A549 treated with Hydrocortisone at 1 μM for 4 hours (cell line): ENCODE measurements around the gene STK11. TPM values are rescaled to one million over a fixed set of nuclear protein-coding genes. Genes with fewer than 3 reads are reported as not detected.

Source experiments
- total RNA-seq: library from RNA; stranded (reverse); fragments of 200-300 nt; extraction: Qiagen RNA extraction; gene quantifications from 5 replicates; pipeline ENCODE4 v1.2.3, GENCODE V29; 2022

The STK11 gene, protein sequence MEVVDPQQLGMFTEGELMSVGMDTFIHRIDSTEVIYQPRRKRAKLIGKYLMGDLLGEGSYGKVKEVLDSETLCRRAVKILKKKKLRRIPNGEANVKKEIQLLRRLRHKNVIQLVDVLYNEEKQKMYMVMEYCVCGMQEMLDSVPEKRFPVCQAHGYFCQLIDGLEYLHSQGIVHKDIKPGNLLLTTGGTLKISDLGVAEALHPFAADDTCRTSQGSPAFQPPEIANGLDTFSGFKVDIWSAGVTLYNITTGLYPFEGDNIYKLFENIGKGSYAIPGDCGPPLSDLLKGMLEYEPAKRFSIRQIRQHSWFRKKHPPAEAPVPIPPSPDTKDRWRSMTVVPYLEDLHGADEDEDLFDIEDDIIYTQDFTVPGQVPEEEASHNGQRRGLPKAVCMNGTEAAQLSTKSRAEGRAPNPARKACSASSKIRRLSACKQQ
- total RNA-seq: 34.1 to 37.9 TPM (median 35.8 TPM) in 5 replicates

DNA sequence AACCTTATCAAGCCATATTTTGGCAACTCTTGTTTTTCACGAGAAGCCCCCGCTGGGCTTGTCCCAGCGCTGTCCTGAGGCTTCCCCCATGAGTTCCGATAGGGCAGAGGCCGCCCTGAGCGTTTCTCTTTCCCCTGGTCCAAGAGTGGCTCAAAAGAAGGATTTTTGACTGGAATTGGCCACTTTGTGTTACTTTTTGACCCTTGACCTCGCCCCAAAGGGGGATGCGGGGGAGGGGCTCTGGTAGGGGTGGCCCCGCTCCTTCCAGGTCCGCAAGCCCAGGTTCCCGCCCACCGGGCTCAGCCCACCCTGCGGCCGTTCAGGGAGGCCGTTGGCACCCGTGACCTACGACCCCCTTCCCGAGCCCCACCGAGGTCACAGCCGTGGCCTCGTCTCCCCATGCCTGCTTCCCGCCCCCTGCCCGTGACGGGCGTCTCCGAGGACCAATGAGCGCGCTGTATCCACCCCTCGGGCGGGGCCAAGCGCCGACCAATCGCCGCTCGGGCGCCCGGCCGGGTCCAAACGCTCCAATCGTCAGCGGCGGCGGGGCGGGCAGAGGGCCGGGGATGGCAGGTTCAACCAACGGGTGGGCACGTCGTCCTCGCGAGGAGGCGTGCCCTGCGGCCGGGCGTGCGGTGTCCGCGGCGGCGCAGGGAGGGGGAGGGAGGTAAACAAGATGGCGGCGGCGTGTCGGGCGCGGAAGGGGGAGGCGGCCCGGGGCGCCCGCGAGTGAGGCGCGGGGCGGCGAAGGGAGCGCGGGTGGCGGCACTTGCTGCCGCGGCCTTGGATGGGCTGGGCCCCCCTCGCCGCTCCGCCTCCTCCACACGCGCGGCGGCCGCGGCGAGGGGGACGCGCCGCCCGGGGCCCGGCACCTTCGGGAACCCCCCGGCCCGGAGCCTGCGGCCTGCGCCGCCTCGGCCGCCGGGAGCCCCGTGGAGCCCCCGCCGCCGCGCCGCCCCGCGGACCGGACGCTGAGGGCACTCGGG, at the start of gene STK11:
TSS of gene STK11 (plus strand) at position 665 of the 986 bp plus-strand sequence. CDS start 1,136 bp downstream, outside the sequence.

DNA sequence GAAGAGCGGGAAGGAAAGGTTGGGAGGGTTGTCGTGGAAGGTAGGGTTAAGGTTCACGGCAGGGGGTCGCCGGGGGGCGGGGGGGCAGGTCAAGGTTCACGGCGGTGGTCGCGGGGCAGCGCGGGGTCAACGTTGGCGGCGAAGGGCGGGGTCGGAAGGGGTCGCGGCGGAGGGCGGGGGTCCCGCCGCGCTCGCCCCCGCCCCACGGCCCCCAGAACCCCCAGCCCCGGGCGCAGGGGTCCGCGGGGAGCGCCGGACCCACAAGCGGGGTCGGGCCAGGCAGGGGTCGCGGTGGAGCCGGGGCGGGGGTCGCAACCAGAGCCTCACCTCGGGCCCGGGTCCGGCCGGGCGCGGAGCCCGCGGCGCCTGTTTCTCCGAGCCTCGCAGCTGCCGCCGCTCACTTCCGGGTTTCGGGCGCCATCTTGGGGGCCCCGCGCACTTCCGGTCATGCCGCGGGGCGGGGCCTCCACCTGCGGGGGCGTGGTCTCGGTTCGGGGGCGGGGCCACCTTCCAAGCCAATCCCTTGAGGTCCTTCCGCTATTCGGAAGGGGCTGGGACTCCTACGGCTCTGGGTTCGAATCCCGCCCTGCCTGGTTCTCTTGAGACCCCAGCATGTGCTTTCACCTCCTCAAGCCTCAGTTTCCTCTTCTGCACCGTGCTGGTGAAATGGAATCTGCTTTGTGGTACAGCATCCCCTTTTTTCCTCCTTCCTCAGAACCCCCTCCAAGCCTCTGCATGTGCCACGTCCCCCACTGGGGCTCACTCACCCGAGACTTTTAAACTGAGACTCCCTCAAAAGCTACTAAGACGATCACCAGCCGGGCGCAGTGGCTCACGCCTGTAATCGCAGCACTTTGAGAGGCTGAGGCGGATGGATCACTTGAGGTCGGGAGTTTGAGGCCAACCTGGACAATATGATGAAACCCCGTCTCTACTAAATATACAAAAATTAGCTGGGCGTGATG, 31.5 kb upstream of the STK11 start, which contains the start of gene SBNO2:
TSS of gene SBNO2 (minus strand) at position 424 of the 965 bp plus-strand sequence. CDS start 19,992 bp downstream, outside the sequence.

DNA sequence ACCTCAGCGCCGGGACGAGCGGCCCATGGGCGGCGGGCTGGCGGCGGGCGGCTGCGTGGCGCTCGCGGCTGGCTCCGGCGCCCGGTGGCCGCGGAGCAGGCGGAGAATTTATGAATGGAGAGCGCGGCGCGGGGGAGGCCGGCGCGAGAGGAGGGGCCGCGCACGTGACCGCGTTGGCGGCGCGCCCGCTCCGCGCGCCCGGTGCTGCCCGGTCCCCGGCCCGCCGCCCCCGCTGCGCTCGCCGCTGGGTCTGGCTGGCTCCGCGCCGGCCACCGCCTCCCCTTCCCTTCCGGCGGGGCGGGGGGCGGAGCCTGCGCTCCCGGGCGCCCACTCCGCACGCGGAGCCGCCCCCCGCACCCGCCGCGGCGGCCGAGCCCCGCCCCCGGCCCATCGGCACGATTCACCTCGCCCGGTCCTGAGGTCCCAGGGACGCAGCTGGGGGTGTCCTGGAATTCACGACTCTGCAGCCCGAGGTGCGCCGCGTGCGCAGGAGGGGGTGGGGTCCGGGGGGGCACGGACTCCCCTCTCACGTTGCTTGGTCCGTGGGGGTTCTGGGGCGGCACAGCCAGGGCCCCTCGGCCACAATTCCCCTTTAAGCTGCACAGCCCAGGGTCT, 32.3 kb downstream of the STK11 start, which contains the start of gene CBARP:
TSS of gene CBARP (minus strand) at position 252 of the 615 bp plus-strand sequence. CDS start 1,905 bp downstream, outside the sequence.

DNA sequence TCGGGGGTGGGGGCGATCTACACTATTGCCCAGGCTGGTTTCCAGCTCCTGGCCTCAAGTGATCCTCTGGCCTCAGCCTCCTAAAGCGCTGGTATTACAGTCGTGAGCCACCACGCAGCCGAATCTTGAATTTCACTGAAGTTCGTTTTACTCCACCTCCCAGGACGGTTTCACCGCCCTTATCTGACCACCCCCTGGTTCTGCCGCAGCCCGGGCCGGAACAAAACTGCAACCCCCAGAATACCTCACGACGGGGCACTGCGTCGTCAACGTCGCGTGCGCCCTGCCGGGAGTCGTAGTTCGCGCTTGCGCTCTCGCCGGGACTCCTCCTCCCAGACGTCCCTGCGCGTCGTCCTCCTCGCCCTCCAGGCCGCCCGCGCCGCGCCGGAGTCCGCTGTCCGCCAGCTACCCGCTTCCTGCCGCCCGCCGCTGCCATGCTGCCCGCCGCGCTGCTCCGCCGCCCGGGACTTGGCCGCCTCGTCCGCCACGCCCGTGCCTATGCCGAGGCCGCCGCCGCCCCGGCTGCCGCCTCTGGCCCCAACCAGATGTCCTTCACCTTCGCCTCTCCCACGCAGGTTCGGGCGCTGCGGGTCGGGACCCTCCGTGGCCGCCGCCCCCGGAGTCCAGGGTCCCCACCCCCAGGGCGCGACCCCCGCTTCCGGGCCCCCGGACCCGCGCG, 36.0 kb downstream of the STK11 start, which contains the start of gene ATP5F1D:
TSS of gene ATP5F1D (plus strand) at position 335 of the 679 bp plus-strand sequence. CDS start at position 435, 100 bp downstream.

DNA sequence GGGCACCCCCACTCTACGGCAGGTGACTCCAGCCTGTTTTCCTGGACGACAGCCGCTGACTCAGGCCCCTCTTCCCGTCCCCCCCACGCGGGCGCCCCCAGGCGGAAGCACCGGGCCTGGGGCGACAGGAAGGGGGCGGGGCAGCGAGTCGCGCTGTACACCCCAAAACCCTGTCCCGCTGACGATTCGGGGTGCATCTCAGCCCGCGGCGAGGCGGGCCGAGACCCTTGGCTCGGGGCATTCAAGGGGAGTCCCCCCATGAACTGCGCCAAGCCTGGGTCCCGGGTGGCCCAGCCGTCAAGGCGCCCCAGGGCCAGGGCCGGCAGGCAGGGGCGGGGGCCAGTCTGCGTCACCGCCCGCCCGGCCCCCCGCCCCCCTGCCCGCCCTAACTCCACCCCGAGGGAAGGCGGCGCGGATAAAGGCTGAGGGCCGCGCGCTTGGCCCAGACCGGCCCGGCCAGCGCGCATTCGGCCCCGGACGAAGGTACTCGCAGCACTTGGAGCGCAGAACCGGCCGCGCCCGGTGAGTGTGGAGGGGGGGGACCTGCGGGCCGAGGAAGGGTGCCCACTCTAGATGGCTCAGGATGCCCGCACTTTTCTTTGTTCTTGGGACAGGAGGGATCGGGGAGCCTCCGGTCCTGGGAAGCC, 42.7 kb downstream of the STK11 start, which contains the start of gene MIDN:
TSS of gene MIDN (plus strand) at position 445 of the 647 bp plus-strand sequence. CDS start 1,714 bp downstream, outside the sequence.

DNA sequence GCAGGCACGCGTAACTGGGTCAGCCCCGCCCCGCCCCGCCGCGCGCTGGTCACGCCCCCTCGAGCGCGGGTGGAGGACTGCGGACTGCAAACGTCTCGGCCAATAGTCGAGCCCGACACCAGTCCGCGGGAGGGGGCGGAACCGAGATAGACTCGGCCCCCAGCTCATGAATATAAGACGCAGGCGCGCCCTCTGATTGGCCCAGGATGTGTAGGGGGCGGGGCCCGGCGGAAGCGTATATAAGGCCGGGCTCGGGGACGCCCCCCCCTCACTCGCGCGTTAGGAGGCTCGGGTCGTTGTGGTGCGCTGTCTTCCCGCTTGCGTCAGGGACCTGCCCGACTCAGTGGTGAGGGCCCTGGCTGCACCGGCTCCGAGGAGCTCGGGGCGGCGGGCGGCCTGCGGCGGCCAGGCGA, 63.5 kb downstream of the STK11 start, which contains the start of gene CIRBP:
TSS of gene CIRBP (plus strand) at position 268 of the 413 bp plus-strand sequence. CDS start 1,602 bp downstream, outside the sequence.

DNA sequence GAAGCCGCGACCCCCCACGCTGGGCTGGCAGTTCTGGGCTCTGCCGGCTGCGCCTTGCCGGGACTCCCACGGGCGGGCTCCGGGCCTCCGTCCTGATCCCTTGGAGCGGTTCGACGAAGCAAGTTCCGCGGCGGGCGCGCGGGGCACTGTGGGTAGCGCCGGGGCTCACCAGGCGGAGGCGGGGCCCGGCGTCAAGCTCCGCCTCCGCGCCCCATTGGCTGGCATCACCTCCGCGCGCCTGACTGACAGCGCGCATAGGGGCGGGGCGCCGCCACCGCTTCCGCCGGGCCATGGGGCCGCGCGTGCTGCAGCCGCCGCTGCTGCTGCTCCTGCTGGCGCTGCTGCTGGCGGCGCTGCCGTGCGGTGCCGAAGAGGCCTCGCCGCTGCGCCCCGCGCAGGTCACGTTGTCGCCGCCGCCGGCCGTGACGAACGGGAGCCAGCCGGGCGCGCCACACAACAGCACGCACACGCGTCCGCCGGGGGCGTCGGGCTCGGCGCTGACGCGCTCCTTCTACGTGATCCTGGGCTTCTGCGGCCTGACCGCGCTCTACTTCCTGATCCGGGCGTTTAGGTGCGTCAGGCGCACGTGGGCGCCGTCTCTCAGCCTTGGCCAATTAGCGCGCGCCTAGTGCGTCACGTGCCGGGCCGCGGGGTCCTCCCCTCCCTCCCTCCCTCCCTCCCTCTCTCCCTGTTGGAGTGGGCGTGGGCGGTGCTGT, 69.8 kb downstream of the STK11 start, which contains the start of gene FAM174C:
TSS of gene FAM174C (plus strand) at position 271 of the 716 bp plus-strand sequence. CDS start at position 291, 20 bp downstream.

Other genes starting within 250 kb of the STK11 start
- 41.9 to 70.4 TPM (median 66.9 TPM) in 5 replicates for gene WDR18, start 221.4 kb upstream of the STK11 start, total RNA-seq
- gene GRIN3B, start 205.4 kb upstream of the STK11 start, total RNA-seq: 1.6 to 3.6 TPM (median 2.4 TPM) in 5 replicates
- 88.1 to 125 TPM (median 119 TPM) in 5 replicates for gene TMEM259, start 184.7 kb upstream of the STK11 start, total RNA-seq
- not detected in 5 replicates for gene RNU6-2, start 184.3 kb upstream of the STK11 start, total RNA-seq
- gene CNN2, start 179.2 kb upstream of the STK11 start, total RNA-seq: 70.3 to 98.3 TPM (median 87.8 TPM) in 5 replicates
- gene ABCA7, start 165.7 kb upstream of the STK11 start, total RNA-seq: 12.7 to 19.5 TPM (median 15.0 TPM) in 5 replicates
- gene ARHGAP45, start 138.6 kb upstream of the STK11 start, total RNA-seq: 3.2 to 4.9 TPM (median 4.7 TPM) in 5 replicates
- gene POLR2E, start 110.4 kb upstream of the STK11 start, total RNA-seq: 189 to 252 TPM (median 230 TPM) in 5 replicates
- gene GPX4, start 101.8 kb upstream of the STK11 start, total RNA-seq: 385 to 499 TPM (median 481 TPM) in 5 replicates
- gene SBNO2, start 31.5 kb upstream of the STK11 start, total RNA-seq: 28.6 to 34.8 TPM (median 32.0 TPM) in 5 replicates
- gene CBARP, start 32.2 kb downstream of the STK11 start, total RNA-seq: 2.9 to 4.1 TPM (median 4.0 TPM) in 5 replicates
- gene ATP5F1D, start 36.0 kb downstream of the STK11 start, total RNA-seq: 73.6 to 182 TPM (median 168 TPM) in 5 replicates
- 48.0 to 55.8 TPM (median 51.1 TPM) in 5 replicates for gene MIDN, start 42.8 kb downstream of the STK11 start, total RNA-seq
- 90.9 to 225 TPM (median 100 TPM) in 5 replicates for gene CIRBP, start 63.6 kb downstream of the STK11 start, total RNA-seq
- 44.2 to 95.1 TPM (median 77.5 TPM) in 5 replicates for gene FAM174C, start 69.8 kb downstream of the STK11 start, total RNA-seq
- gene EFNA2, start 80.1 kb downstream of the STK11 start, total RNA-seq: 1.0 to 2.3 TPM (median 2.0 TPM) in 5 replicates
- gene NDUFS7, start 178.1 kb downstream of the STK11 start, total RNA-seq: 67.0 to 76.3 TPM (median 74.3 TPM) in 5 replicates
- gene GAMT, start 195.8 kb downstream of the STK11 start, total RNA-seq: 26.9 to 45.6 TPM (median 41.2 TPM) in 5 replicates
- 81.0 to 103 TPM (median 96.2 TPM) in 5 replicates for gene DAZAP1, start 201.8 kb downstream of the STK11 start, total RNA-seq
- gene RPS15, start 232.6 kb downstream of the STK11 start, total RNA-seq: 1,250 to 2,075 TPM (median 1,916 TPM) in 5 replicates
- gene APC2, start 244.3 kb downstream of the STK11 start, total RNA-seq: 0.78 to 2.5 TPM (median 1.7 TPM) in 5 replicates